GM12891 (cell line): ENCODE measurements around the gene ZC3H6.
"Not testable (repeated sequence)": the region's sequence is repeated elsewhere in the genome, so short reads cannot be mapped to it uniquely, and the experiment has no call there.

Experiments used
- PAX5 ChIP-seq: IDR thresholded peaks from 2 replicates; pipeline ENCODE4 v1.6.1; 2011; ENCODE audit warnings: low read length, moderate library complexity, mild to moderate bottlenecking; ENCODE audit not compliant: insufficient read depth, severe bottlenecking
- POLR2A ChIP-seq: IDR thresholded peaks from 2 replicates; pipeline ENCODE4 v1.6.1; 2011; ENCODE audit warnings: low read depth, low read length, control low read depth
- POLR2AphosphoS5 ChIP-seq: IDR thresholded peaks from 2 replicates; pipeline ENCODE4 v1.6.1; 2011; ENCODE audit warnings: low read depth, low read length, control low read depth
- POU2F2 ChIP-seq: IDR thresholded peaks from 2 replicates; pipeline ENCODE4 v1.6.1; 2011; ENCODE audit warnings: low read depth, mild to moderate bottlenecking, control low read depth, low read length, moderate library complexity
- SPI1 ChIP-seq: IDR thresholded peaks from 2 replicates; pipeline ENCODE4 v1.6.1; 2011; ENCODE audit warnings: low read depth, low read length, control low read depth
- TAF1 ChIP-seq: IDR thresholded peaks from 2 replicates; pipeline ENCODE4 v1.6.1; 2011; ENCODE audit warnings: low read depth, low read length, control low read depth

DNA sequence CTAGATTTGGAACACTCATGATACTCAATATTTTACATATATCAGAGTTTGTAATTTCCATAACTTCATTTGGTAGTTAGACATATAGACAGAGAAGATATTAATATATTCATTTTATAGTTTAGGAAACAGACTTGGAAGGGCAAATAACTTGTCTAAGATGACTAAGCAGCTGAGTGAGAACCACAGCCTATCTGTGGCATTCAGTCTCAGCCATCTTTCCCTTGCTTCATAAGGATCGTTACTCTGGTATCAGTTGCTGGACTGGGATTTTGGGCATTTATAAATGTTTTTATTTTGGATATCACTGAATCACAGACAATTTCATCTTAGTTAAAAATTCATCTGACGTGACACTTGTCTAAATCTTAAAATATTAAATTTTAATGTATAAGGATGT lies 8.1 kb downstream of the ZC3H6 start:
- TF ChIP-seq TAF1, POLR2A, POLR2AphosphoS5, SPI1, POU2F2, PAX5: not testable (repeated sequence)
